AG04449 (cell line): ENCODE results near the gene POPDC2.

Experiments used
- CTCF ChIA-PET: fragments of 350-600 bp; formaldehyde crosslinking; extraction: SDS; loops from one replicate; lab custom pipeline; 2021; ENCODE audit warnings: antibody characterized with exemption; lab: Yijun Ruan, JAX
- POLR2A ChIA-PET: fragments of 400-600, 350-600 bp; formaldehyde crosslinking; extraction: SDS; loops from one replicate; lab custom pipeline; 2020; ENCODE audit warnings: antibody characterized with exemption, inconsistent platforms; lab: Yijun Ruan, JAX
- DNase-seq: peaks from one replicate; pipeline ENCODE4 v3.0.0-alpha.2; 2010; ENCODE audit warnings: low read depth, low spot score
- H3K4me3 ChIP-seq: 2 replicates; pipeline ENCODE4 v1.5.1; 2011; ENCODE audit warnings: low read depth, mild to moderate bottlenecking, control low read depth, low read length
- TF ChIP-seq, protein P1 (sequence below): IDR thresholded peaks from one replicate; pipeline ENCODE4 v1.5.1; 2011; ENCODE audit warnings: mild to moderate bottlenecking, moderate library complexity, low read length, control low read depth, inconsistent platforms; ENCODE audit not compliant: insufficient read depth; ENCODE audit errors: missing control alignments

POPDC2 gene

DNA sequence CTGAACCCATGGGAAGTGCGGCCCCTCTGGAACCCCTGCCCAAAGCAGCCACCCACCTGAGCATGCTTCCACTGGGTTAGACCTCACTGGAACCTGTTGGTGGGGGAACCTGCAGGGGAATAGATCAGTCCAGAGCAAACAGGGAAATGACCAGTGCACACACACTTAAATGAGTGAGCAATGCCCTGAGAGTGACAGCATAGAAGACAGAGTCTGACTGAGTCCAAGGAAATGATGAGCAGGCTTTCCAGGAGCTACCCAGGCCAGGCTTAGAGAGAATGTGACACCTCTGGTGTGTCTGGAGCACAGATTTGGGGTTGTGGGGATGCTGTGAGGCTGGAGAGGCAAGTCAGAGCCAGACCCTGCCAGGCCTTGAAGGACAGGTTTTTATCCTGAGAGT, 34.2 kb downstream of the POPDC2 start:
- H3K4me3 ChIP-seq = no peak overlapping the region
- CTCF ChIA-PET = no interaction called here
- TF ChIP-seq, protein P1, sequence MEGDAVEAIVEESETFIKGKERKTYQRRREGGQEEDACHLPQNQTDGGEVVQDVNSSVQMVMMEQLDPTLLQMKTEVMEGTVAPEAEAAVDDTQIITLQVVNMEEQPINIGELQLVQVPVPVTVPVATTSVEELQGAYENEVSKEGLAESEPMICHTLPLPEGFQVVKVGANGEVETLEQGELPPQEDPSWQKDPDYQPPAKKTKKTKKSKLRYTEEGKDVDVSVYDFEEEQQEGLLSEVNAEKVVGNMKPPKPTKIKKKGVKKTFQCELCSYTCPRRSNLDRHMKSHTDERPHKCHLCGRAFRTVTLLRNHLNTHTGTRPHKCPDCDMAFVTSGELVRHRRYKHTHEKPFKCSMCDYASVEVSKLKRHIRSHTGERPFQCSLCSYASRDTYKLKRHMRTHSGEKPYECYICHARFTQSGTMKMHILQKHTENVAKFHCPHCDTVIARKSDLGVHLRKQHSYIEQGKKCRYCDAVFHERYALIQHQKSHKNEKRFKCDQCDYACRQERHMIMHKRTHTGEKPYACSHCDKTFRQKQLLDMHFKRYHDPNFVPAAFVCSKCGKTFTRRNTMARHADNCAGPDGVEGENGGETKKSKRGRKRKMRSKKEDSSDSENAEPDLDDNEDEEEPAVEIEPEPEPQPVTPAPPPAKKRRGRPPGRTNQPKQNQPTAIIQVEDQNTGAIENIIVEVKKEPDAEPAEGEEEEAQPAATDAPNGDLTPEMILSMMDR = no peak
- no peak for DNase-seq
- POLR2A ChIA-PET = no interaction called here

DNA sequence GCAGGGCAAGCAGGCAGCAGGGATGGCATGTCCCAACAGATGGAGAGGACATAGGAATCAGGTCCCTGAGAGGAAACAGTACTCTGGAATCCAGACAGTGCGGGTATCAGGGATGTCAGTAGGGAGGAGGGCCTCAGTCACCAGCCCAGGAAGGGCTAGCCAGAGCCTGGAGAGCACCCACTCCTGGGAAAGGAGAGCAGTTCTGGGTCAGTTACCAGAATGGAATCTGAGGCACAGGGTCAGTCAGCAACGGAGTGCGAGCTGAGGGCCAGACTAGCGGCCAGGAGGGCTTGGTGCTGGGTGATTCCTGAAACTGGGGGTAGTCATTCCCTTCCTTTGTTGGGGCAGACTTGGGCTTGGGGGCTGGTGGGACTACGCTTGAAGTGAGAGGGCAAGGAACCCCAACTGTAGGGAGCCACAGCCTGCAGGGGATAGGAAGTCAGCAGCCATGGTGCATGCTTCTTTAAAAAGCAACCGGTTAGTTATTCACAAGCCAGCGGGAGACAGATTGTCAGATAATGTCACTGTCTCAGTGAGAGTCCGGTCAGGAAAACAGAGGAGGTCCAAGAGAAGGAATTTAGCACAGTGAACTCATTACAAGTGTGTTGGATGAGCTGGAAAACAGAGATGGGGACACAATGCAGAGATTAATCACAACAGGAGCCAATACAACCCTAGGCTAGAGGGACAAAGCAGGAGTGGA, 34.8 kb downstream of the POPDC2 start:
- POLR2A ChIA-PET = no interaction called here
- TF ChIP-seq, protein P1 = no peak

DNA sequence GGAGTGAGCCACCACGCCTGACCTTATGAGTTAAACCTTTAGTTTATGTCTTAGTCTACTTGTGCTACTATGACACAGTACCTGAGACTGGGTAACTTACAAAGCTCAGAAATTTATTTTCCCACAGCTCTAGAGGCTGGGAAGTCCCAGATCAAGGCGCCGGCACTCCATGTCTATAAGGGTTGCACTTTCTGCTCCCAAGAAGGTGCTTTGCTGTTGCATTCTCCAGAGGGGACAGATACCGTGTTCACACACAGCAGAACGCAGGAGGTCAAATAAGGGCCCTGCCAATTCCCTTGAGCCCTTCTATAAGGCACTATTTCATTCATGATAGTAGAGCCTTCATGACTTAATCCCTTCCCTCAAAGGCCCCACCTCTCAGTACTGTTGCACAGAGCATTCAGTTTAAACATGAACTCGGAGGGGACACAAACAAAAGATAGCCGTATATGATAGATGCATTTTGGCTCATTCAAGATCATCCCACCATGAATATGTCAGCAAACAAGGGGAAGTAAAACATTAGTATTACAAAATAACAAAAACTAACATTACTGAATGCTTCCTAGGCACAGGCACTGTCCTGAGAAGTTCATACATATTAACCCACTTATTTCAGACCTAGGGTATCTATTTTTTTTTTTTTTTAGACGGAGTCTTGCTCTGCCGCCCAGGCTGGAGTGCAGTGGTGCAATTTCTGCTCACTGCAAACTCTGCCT, 36.2 kb downstream of the POPDC2 start:
- no peak for DNase-seq
- TF ChIP-seq, protein P1 = no peak
- H3K4me3 ChIP-seq = no peak overlapping the region
- CTCF ChIA-PET = no interaction called here
- POLR2A ChIA-PET = no interaction called here

More for the DNA sequence above, 34.8 kb downstream of the POPDC2 start:
- CTCF ChIA-PET = no interaction called here
- no peak for DNase-seq
- H3K4me3 ChIP-seq = no peak overlapping the region

DNA sequence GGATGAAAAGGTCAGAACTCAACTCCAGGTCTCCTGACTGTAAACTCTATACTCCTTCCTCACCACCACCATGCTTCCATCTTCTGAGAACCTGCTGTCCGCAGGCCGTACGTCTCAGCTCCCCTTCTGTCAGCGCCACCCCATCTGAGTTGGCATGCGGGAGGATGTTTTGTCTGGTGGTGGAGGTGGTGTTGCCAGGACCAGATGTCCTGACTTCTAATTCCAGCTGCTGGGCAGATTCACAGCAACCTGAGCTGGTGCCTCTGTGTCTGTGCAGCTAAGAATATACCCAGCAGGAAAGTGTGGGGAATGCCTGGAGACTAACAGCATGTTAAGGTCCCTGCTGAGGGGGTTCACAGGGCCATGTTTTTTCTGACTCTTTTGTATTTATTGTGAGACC, 39.5 kb downstream of the POPDC2 start:
- ChIA-PET CTCF (no interaction called here), POLR2A (no interaction called here)
- H3K4me3 ChIP-seq = no peak overlapping the region
- TF ChIP-seq, protein P1 = no peak
- DNase-seq = no peak

DNA sequence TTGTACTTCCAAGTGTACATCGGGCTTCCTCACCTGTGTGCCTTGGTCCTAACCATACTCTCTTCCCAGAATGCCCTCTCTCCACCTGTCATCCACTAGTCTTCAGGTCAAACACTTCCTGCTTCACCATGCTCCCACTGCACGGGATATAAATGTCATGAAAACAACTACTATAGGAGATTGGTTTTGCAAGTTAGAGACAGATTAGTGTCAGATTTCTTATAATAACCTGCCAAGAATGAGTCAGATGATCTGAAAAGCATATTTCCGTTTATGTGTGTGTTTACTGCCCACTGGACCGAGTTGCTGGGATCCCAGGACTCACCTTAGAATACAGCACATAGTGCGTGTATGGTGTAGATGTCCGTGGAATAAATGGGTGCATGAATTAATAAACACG, 41.3 kb downstream of the POPDC2 start:
- TF ChIP-seq, protein P1 = no peak
- no peak overlapping the region for H3K4me3 ChIP-seq
- DNase-seq = no peak
- ChIA-PET POLR2A (no interaction called here), CTCF (no interaction called here)

DNA sequence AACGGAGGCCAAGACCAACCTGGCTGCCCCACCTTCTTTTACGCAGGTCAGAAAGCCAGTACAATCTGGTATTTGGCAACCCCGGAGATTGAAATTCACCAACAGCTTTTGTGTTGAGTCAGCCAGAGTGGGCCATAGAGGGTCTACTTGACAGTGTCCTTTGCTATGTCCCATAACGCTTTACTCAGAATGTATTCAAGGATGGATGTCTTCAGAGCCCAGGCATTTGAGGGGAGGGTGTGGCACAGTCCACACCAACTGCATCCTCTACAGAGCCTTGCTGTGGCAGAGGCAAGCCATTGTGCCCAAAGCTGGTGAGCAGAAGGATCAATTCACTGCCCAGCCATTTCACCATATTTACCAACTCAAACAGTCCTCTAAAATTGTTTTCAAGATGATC, 44.3 kb downstream of the POPDC2 start:
- TF ChIP-seq, protein P1 = no peak
- no peak for DNase-seq
- CTCF ChIA-PET = interaction anchor here (0.8 kb wide), 1 partner anchor 13 kb away, joined by 3 read pairs; no protein-coding TSS in a partner anchor
- POLR2A ChIA-PET = no interaction called here
- no peak overlapping the region for H3K4me3 ChIP-seq
